BLaER1 treated with 17β-estradiol and CSF1 and Interleukin-3, amounts not matched to agents 10 nM and 100 nM (cell line): Measurements from ENCODE around the gene SLC16A4.

Source experiments
- H3K27ac ChIP-seq, 11 experiments: shearing (Covaris generic); formaldehyde crosslinking; 2 replicates each; pipeline ENCODE4 v1.8.1; 2022
- H3K27me3 ChIP-seq, 11 experiments: shearing (Covaris generic); formaldehyde crosslinking; 2 replicates each; pipeline ENCODE4 v1.8.1; 2022
- H3K36me3 ChIP-seq, 11 experiments: shearing (Covaris generic); formaldehyde crosslinking; 2 replicates each; pipeline ENCODE4 v1.8.1; 2022
- H3K4me1 ChIP-seq, 10 experiments: shearing (Covaris generic); formaldehyde crosslinking; 2 replicates each; pipeline ENCODE4 v1.8.1; 2022
- H3K4me2 ChIP-seq, 11 experiments: shearing (Covaris generic); formaldehyde crosslinking; 2 replicates each; pipeline ENCODE4 v1.8.1; 2022
- H3K4me3 ChIP-seq, 10 experiments: shearing (Covaris generic); formaldehyde crosslinking; 2 replicates each; pipeline ENCODE4 v1.8.1; 2022
- H3K9ac ChIP-seq, 11 experiments: shearing (Covaris generic); formaldehyde crosslinking; 2 replicates each; pipeline ENCODE4 v1.8.1; 2022
- H3K9me3 ChIP-seq, 11 experiments: shearing (Covaris generic); formaldehyde crosslinking; replicated peaks in 1 of 11; 2 replicates each; pipeline ENCODE4 v1.8.1; 2022
- H4K20me1 ChIP-seq, 11 experiments: shearing (Covaris generic); formaldehyde crosslinking; 2 replicates each; pipeline ENCODE4 v1.8.1; 2022
- Cebpa-rat ChIP-seq, 11 experiments: shearing (Covaris generic); IDR thresholded peaks; 2 replicates each; pipeline ENCODE4 v1.8.1; 2022

SLC16A4 gene

DNA sequence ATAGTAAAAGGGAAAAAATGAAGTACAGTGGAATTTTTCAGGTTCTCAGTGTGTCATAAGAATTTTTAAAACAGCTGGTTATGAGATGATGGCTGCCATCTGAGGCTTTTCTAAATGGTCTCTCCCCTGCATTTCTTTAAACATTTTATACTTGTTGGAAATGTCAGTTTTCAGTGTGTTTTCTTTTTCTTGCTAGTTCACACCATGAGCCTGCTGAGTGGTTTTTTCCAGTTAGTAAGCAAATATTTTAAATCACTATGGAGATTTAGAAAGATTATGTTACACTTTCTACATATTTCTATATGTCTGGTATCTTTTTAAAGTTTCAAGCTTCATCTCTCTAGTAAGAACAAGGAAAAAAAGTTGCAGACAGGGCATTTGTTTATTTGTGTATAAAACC is 42.1 kb downstream of the SLC16A4 start:
- Histone ChIP-seq H3K9me3 (no peaks in the 10 kb centered on the region), H4K20me1 (peaks cover 68 to 100% (median 99%) of the 10 kb centered on the region in 11 experiments), H3K27me3 (no peaks in the 10 kb centered on the region), H3K4me1 (peaks cover 50 to 75% (median 68%) of the 10 kb centered on the region in 10 experiments), H3K27ac (no peak overlapping the region), H3K9ac (peak overlapping the region in 4 of 11 experiments; percentile 6 to 51 (median 26); a peak in 5 of 22 replicates), H3K36me3 (peaks cover 36 to 100% (median 84%) of the 10 kb centered on the region in 11 experiments; a peak in 21 of 22 replicates), H3K4me3 (peak overlapping the region in 1 of 10 experiments; percentile 3; a peak in 1 of 20 replicates), H3K4me2 (peak overlapping the region; percentile 37 to 72 (median 60); a peak in 19 of 22 replicates)
- no peak for TF ChIP-seq Cebpa-rat (IDR thresholded peaks at IDR 0.05)

DNA sequence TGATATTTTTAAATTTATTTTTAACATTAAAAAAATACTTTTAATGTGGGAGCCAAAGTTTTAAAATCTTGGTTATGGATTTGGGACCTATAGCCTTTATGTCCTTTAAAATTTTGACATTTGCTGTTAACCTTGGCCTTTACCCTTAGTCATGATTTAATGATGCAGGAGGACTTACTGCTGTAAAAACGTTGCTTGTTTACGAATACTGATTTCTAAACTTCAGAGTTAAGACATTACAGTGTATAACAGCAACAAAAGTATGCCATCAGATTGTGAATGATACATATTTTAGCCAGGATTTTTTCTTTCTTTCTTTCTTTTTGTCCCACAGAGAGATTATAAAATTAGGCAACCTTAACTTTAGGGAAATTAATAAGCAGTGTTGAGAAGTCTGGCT is 42.8 kb downstream of the SLC16A4 start:
- peaks cover 37 to 100% (median 84%) of the 10 kb centered on the region in 11 experiments; a peak in 21 of 22 replicates for H3K36me3 ChIP-seq
- H3K27me3 ChIP-seq = no peaks in the 10 kb centered on the region
- peak overlapping the region in 1 of 10 experiments; percentile 3; a peak in 1 of 20 replicates for H3K4me3 ChIP-seq
- H3K27ac ChIP-seq = no peak overlapping the region
- peak overlapping the region; percentile 37 to 72 (median 60) for H3K4me2 ChIP-seq
- no peaks in the 10 kb centered on the region for H3K9me3 ChIP-seq
- H4K20me1 ChIP-seq = peaks cover 75 to 100% (median 99%) of the 10 kb centered on the region in 11 experiments
- peak overlapping the region in 4 of 11 experiments; percentile 6 to 51 (median 26); a peak in 4 of 22 replicates for H3K9ac ChIP-seq
- peaks cover 57 to 83% (median 76%) of the 10 kb centered on the region in 10 experiments for H3K4me1 ChIP-seq
- no peak for TF ChIP-seq Cebpa-rat (IDR thresholded peaks at IDR 0.05)

DNA sequence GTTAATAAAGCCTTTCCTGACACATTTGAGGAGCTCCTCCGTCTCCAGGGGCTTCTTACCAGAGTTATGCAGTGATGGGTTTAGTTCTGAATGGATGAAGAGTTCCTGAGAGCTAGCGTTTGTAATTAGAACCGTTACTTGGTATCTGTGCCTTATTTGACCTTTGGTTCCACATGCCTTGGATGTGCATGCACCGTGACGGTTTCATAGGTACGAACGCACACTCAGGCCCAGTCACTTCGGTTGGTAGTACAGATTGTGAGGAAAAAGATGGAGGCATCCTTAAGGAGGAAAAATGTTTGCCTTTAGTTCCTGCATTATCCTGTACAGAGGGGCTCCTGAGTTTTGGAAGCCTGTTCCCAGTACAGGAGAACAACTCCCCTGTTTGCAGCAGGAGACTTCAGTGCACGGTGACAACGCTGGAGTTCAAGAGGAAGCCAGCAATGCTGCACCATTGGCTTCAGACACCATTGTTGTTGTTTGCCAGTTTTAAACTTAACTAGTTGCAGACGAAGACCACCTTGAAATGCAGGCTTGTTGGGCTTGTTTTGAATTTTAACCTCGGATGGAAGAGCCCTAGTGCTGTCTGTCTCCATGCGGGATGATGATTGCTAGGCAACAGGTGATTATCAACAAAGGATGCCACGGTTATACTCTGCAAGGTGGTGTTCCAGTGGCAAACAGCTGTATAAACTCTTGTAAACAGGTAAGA is 43.5 kb downstream of the SLC16A4 start:
- no peaks in the 10 kb centered on the region for H3K27me3 ChIP-seq
- H3K36me3 ChIP-seq = peaks cover 43 to 100% (median 84%) of the 10 kb centered on the region in 11 experiments; a peak in 21 of 22 replicates
- H3K4me3 ChIP-seq = no peak overlapping the region
- no peaks in the 10 kb centered on the region for H3K9me3 ChIP-seq
- peak overlapping the region; percentile 37 to 72 (median 60) for H3K4me2 ChIP-seq
- peaks cover 64 to 90% (median 83%) of the 10 kb centered on the region in 10 experiments for H3K4me1 ChIP-seq
- H4K20me1 ChIP-seq = peaks cover 81 to 100% (median 99%) of the 10 kb centered on the region in 11 experiments
- H3K9ac ChIP-seq = 0 out of 22 replicates have a peak overlapping the region, but pooled peaks of 1 of the 11 experiments have one; percentile 5
- H3K27ac ChIP-seq = no peak overlapping the region
- no peak for TF ChIP-seq Cebpa-rat (IDR thresholded peaks at IDR 0.05)

DNA sequence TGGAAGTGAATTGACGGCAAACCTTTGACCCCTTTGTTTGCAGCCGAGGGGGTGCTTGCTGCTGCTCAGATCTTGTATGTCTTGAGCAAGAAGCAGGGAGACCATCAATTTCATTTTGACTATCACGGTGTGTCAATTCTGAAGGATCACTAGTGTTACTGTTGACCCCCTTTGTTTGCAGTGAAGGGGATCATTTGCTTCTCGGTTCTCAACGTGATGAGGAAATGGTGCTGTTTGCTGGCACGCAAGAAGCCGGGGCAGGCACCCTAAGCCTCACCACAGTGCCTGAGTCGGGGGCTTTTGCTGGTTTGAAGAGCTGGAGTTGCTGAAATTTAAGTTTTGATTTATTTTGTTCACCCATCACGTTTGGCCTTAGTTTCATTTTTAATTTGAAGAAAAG is 44.1 kb downstream of the SLC16A4 start:
- no peak for TF ChIP-seq Cebpa-rat (IDR thresholded peaks at IDR 0.05)
- H3K27ac ChIP-seq = no peak overlapping the region
- peak overlapping the region; percentile 27 to 72 (median 58); a peak in 19 of 22 replicates for H3K4me2 ChIP-seq
- H4K20me1 ChIP-seq = peaks cover 86 to 100% (median 99%) of the 10 kb centered on the region in 11 experiments
- H3K9ac ChIP-seq = no peak overlapping the region
- no peaks in the 10 kb centered on the region for H3K9me3 ChIP-seq
- H3K36me3 ChIP-seq = peaks cover 45 to 100% (median 84%) of the 10 kb centered on the region in 11 experiments
- no peak overlapping the region for H3K4me3 ChIP-seq
- H3K4me1 ChIP-seq = peaks cover 70 to 96% (median 89%) of the 10 kb centered on the region in 10 experiments
- no peaks in the 10 kb centered on the region for H3K27me3 ChIP-seq

DNA sequence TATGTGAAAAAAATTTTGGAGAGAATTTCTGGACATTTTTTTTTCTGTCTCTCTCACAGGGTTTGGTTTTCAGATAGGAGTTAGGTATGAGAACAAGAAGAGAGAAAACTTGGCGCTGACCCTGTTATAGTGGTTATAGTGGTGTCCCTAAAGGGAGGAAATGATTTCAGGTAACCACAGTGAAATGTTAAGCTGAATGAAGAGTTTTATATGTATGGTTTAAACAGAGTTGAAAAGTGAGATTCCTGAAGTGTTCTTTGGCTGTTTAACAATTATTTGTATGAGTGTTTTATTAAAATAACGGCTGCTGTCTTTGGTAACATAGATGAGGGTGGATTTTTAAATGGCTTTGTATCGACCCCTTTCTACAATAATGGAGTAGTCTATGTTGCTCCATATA is 45.3 kb downstream of the SLC16A4 start:
- H3K27ac ChIP-seq = no peak overlapping the region
- H3K4me1 ChIP-seq = peaks cover 79 to 100% (median 95%) of the 10 kb centered on the region in 10 experiments
- H3K27me3 ChIP-seq = no peaks in the 10 kb centered on the region
- peak overlapping the region in 10 of 11 experiments; percentile 4 to 96 (median 53); a peak in 13 of 22 replicates for H3K4me2 ChIP-seq
- no peak for TF ChIP-seq Cebpa-rat (IDR thresholded peaks at IDR 0.05)
- peaks cover 92 to 100% (median 100%) of the 10 kb centered on the region in 11 experiments for H4K20me1 ChIP-seq
- no peaks in the 10 kb centered on the region for H3K9me3 ChIP-seq
- H3K4me3 ChIP-seq = no peak overlapping the region
- no peak overlapping the region for H3K9ac ChIP-seq
- H3K36me3 ChIP-seq = peaks cover 57 to 100% (median 90%) of the 10 kb centered on the region in 11 experiments

- peaks cover 57 to 91% (median 82%) of the 10 kb centered on the region in 11 experiments for H3K36me3 ChIP-seq
Observed at GRCh38 chr1:110344152-110344551, 46.7 kb downstream of the SLC16A4 start.

GRCh38 chr1:110343249-110343648 is 47.6 kb downstream of the SLC16A4 start:
- Histone ChIP-seq H3K4me1 (peaks cover 62 to 80% (median 76%) of the 10 kb centered on the region in 10 experiments), H3K9ac (peak overlapping the region in 10 of 11 experiments; percentile 3 to 99 (median 96); a peak in 13 of 22 replicates), H3K4me2 (peak overlapping the region; percentile 78 to 97 (median 95)), H3K36me3 (peaks cover 57 to 82% (median 75%) of the 10 kb centered on the region in 11 experiments), H3K27ac (no peak overlapping the region), H3K9me3 (no peaks in the 10 kb centered on the region), H3K4me3 (peak overlapping the region; percentile 25 to 96 (median 86); a peak in 14 of 20 replicates), H4K20me1 (peaks cover 78 to 87% (median 86%) of the 10 kb centered on the region in 11 experiments), H3K27me3 (no peaks in the 10 kb centered on the region)
- TF ChIP-seq Cebpa-rat (IDR thresholded peaks at IDR 0.05) = no peak

More at GRCh38 chr1:110344152-110344551, 46.7 kb downstream of the SLC16A4 start:
- TF ChIP-seq Cebpa-rat (IDR thresholded peaks at IDR 0.05) = no peak
- Histone ChIP-seq H3K9me3 (no peaks in the 10 kb centered on the region), H3K4me1 (peaks cover 70 to 89% (median 85%) of the 10 kb centered on the region in 10 experiments), H4K20me1 (peaks cover 87 to 96% (median 95%) of the 10 kb centered on the region in 11 experiments), H3K27ac (no peak overlapping the region), H3K4me3 (peak overlapping the region in 8 of 10 experiments; percentile 72 to 96 (median 90); a peak in 11 of 20 replicates), H3K27me3 (no peaks in the 10 kb centered on the region), H3K9ac (peak overlapping the region in 3 of 11 experiments; percentile 27 to 96 (median 57); a peak in 4 of 22 replicates), H3K4me2 (peak overlapping the region; percentile 78 to 97 (median 95))

GRCh38 chr1:110341872-110342331 is 48.9 kb downstream of the SLC16A4 start:
- Histone ChIP-seq H3K9ac (peak overlapping the region; percentile 57 to 99 (median 98); a peak in 20 of 22 replicates), H3K36me3 (peaks cover 46 to 68% (median 66%) of the 10 kb centered on the region in 11 experiments), H3K4me3 (peak overlapping the region; percentile 25 to 96 (median 86); a peak in 19 of 20 replicates), H3K4me2 (peak overlapping the region; percentile 78 to 97 (median 95)), H3K4me1 (peaks cover 53 to 74% (median 69%) of the 10 kb centered on the region in 10 experiments), H4K20me1 (peaks cover 70 to 74% (median 72%) of the 10 kb centered on the region in 11 experiments), H3K27me3 (no peaks in the 10 kb centered on the region), H3K27ac (no peak overlapping the region), H3K9me3 (no peaks in the 10 kb centered on the region)
- TF ChIP-seq Cebpa-rat (IDR thresholded peaks at IDR 0.05) = no peak
